ENCODE results near the gene BANF2.

BANF2 gene

DNA sequence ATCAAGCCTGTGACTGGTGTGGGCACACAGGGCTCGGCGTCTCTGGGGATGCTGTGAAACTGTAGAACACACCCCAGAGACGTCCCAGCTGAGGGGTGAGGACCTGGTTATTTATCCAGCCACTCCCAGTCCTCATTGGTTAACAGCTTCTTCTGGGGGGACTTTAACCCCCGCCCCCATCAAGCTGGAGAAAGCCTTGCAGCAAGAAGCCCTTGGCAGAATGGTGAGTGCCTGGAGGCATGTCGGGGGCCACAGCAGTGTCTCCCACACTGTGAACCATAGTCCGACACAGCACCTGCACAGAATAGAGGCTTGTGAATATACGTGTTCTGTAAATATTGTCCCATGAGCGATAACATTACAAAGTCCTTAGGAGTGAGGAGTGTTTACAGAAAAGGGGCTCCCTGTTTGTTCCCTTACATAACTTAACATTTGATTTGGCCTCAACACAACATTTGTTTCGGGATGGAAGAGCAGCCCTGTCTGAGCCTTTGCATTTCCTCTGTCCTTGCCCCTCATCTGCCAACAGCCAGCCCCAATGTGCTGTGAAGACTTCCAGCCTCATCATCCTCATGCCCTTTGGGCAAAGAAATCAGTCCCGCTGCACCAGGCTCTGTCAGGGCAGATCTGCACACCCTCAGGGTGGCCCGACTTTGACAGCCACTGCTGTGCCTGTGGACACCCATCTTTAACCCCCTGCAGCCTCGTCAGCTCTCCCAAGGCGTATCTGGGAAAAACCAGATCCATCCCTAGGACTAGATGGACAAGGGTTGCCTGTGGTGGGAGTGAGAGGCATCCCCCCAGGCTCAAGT, 15.5 kb upstream of the BANF2 start:
- peaks cover 38% of the 10 kb centered on the region for H3K27me3 ChIP-seq (ENCODE audit: control insufficient read depth, low read length)
- peaks cover 20% of the 10 kb centered on the region for H3K4me1 ChIP-seq (ENCODE audit: control insufficient read depth, low read length)
- H3K27ac ChIP-seq (ENCODE audit: low read depth, low read length), result no peak overlapping the region
- peaks cover 8% of the 10 kb centered on the region for H4K20me1 ChIP-seq (ENCODE audit: control insufficient read depth, insufficient read depth, low read depth, low read length)
- no peaks in the 10 kb centered on the region for H3F3A ChIP-seq (ENCODE audit: control insufficient read depth, insufficient read depth)
- no peak overlapping the region for H3K4me3 ChIP-seq (ENCODE audit: low read length)
- no peak for TF ChIP-seq EZH2phosphoT487 (IDR thresholded peaks at IDR 0.05; ENCODE audit: borderline replicate concordance, low read length)
- no peak for TF ChIP-seq CTCF (IDR thresholded peaks at IDR 0.05; ENCODE audit: low read depth, low read length, poor library complexity, severe bottlenecking)
- H3K36me3 ChIP-seq (ENCODE audit: control insufficient read depth, low read length), result peaks cover 9% of the 10 kb centered on the region
- no peaks in the 10 kb centered on the region for H3K9me2 ChIP-seq (replicated peaks; ENCODE audit: control insufficient read depth, low read length)
- no peaks in the 10 kb centered on the region for H3K9me3 ChIP-seq (ENCODE audit: control insufficient read depth, insufficient read depth, low read length)
- H3K4me2 ChIP-seq (ENCODE audit: low read length), result no peak overlapping the region
- peaks cover 17% of the 10 kb centered on the region for H3K79me2 ChIP-seq (ENCODE audit: control insufficient read depth, low read length)

DNA sequence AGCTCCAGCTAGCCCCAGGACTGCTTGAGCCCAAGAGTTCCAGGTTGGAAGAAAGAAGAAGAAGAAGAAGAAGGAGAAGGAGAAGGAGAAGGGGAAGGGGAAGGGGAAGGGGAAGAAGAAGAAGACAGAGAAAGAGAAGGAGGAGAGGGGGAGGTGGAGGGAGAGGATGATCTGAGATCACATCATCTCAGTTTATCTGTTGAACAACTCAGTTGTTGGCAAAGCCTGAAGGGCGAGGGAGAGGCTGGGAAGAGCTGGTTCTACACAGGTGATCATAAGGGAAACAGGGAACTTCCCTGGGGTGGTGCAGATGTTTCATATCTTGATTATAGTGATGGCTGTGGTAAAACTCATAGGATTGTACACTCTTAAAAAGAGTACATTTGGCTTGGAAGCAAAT, 14.6 kb upstream of the BANF2 start:
- peaks cover 1% of the 10 kb centered on the region for H3K36me3 ChIP-seq (ENCODE audit: control insufficient read depth, low read length)
- peaks cover 15% of the 10 kb centered on the region for H3K4me1 ChIP-seq (ENCODE audit: control insufficient read depth, low read length)
- no peak overlapping the region for H3K27ac ChIP-seq (ENCODE audit: low read depth, low read length)
- no peaks in the 10 kb centered on the region for H3F3A ChIP-seq (ENCODE audit: control insufficient read depth, insufficient read depth)
- no peak overlapping the region for H3K4me2 ChIP-seq (ENCODE audit: low read length)
- H4K20me1 ChIP-seq (ENCODE audit: control insufficient read depth, insufficient read depth, low read depth, low read length), result peaks cover 2% of the 10 kb centered on the region; the same call in 1 of the 2 replicates
- H3K9me2 ChIP-seq (replicated peaks; ENCODE audit: control insufficient read depth, low read length), result no peaks in the 10 kb centered on the region
- no peak for TF ChIP-seq EZH2phosphoT487 (IDR thresholded peaks at IDR 0.05; ENCODE audit: borderline replicate concordance, low read length)
- no peak for TF ChIP-seq CTCF (IDR thresholded peaks at IDR 0.05; ENCODE audit: low read depth, low read length, poor library complexity, severe bottlenecking)
- H3K9me3 ChIP-seq (ENCODE audit: control insufficient read depth, insufficient read depth, low read length), result no peaks in the 10 kb centered on the region
- H3K4me3 ChIP-seq (ENCODE audit: low read length), result no peak overlapping the region
- peaks cover 8% of the 10 kb centered on the region for H3K79me2 ChIP-seq (ENCODE audit: control insufficient read depth, low read length)
- peaks cover 41% of the 10 kb centered on the region for H3K27me3 ChIP-seq (ENCODE audit: control insufficient read depth, low read length)

GRCh38 chr20:17687800-17688199, 12.0 kb upstream of the BANF2 start:
- H3K4me3 ChIP-seq (ENCODE audit: low read length), result no peak overlapping the region
- no peaks in the 10 kb centered on the region for H3K9me2 ChIP-seq (replicated peaks; ENCODE audit: control insufficient read depth, low read length)
- H3K4me2 ChIP-seq (ENCODE audit: low read length), result no peak overlapping the region
- H3K27ac ChIP-seq (ENCODE audit: low read depth, low read length), result no peak overlapping the region
- no peaks in the 10 kb centered on the region for H3K79me2 ChIP-seq (ENCODE audit: control insufficient read depth, low read length)
- TF ChIP-seq EZH2phosphoT487 (IDR thresholded peaks at IDR 0.05; ENCODE audit: borderline replicate concordance, low read length) (no peak), CTCF (IDR thresholded peaks at IDR 0.05; ENCODE audit: low read depth, low read length, poor library complexity, severe bottlenecking) (no peak)
- no peaks in the 10 kb centered on the region for H3F3A ChIP-seq (ENCODE audit: control insufficient read depth, insufficient read depth)
- H3K4me1 ChIP-seq (ENCODE audit: control insufficient read depth, low read length), result peaks cover 6% of the 10 kb centered on the region
- H3K36me3 ChIP-seq (ENCODE audit: control insufficient read depth, low read length), result no peaks in the 10 kb centered on the region
- no peaks in the 10 kb centered on the region for H4K20me1 ChIP-seq (ENCODE audit: control insufficient read depth, insufficient read depth, low read depth, low read length)
- no peaks in the 10 kb centered on the region for H3K9me3 ChIP-seq (ENCODE audit: control insufficient read depth, insufficient read depth, low read length)
- peaks cover 54% of the 10 kb centered on the region for H3K27me3 ChIP-seq (ENCODE audit: control insufficient read depth, low read length)
